NCI-H510A treated with DMSO at 0.1 percent for 48 hours (cell line): ENCODE measurements around the gene RUBCN.
A peak's percentile ranks its signal among the peaks of the same experiment; 100 is the strongest.
"Not testable (repeated sequence)": the region's sequence is repeated elsewhere in the genome, so short reads cannot be mapped to it uniquely, and the experiment has no call there.

ENCODE experiments used
- DNase-seq: peaks from one replicate; lab custom pipeline; 2025; lab: John Stamatoyannopoulos, UW

The RUBCN gene

DNA sequence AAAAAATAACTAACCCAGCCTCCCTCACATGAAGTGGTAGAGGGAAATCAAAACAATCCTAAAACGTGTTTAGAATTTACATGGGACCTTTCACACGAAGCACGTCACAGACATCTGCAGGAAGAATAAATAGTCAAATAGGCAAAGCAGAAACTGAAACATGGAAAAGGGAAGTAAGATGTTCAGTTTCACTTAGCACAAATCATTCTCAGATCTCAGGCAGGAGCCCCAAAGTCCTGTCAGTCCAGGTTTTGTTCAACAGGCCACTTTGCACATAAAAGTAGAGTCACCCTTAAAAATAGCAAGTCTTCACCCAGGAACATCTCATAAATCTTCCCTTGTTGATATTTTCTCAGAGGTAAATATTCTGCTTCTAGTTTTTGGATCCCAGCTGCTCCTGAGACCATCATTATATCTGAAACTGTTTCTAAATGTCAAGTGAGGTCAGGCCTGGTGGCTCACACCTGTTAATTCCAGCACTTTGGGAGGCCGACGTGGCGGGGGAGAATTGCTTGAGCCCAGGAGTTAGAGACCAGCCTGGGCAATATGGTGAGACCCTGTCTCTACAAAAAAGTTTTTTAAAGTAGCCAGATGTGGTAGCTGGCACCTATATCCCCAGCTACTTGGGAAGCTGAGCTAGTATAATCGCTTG is 1.9 kb downstream of the RUBCN start:
- DNase-seq: no peak

DNA sequence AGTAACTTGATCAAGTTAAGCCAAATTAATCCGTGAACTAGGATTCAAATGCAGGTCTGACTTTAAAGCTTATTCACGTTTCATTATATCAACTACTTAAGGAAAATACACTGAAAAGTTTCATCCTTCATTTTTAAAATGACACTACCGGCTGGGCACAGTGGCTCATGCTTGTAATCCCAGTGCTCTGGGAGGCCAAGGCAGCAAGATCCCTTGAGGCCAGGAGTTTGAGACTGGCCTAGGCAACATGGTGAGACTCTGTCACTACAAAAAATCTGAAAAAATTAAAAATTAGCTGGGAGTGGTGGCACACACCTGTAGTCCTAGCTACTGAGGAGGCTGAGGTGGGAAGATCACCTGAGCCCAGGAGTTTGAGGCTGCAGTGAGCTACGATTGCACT is 3.7 kb downstream of the RUBCN start:
- DNase-seq: no peak

DNA sequence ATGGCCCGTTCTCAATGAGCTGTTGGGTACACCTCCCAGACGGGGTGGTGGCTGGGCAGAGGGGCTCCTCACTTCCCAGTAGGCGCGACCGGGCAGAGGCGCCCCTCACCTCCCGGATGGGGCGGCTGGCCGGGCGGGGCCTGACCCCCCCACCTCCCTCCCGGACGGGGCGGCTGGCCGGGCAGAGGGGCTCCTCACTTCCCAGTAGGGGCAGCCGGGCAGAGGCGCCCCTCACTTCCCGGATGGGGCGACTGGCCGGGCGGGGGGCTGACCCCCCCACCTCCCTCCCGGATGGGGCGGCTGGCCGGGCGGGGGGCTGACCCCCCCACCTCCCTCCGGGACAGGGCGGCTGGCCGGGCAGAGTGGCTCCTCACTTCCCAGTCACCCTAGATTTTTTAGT is 5.2 kb downstream of the RUBCN start:
- DNase-seq: not testable (repeated sequence)

GRCh38 chr3:197730770-197731169 is 5.9 kb downstream of the RUBCN start:
- DNase-seq: not testable (repeated sequence)

- DNase-seq: no peak
Observed at GRCh38 chr3:197730200-197730599, 6.5 kb downstream of the RUBCN start.

- no peak for DNase-seq
Observed at GRCh38 chr3:197728487-197728886, 8.2 kb downstream of the RUBCN start.

- not testable (repeated sequence) for DNase-seq
Observed at GRCh38 chr3:197727878-197728277, 8.8 kb downstream of the RUBCN start.

- DNase-seq: no peak
Observed at GRCh38 chr3:197722734-197723133, 14.0 kb downstream of the RUBCN start.

DNA sequence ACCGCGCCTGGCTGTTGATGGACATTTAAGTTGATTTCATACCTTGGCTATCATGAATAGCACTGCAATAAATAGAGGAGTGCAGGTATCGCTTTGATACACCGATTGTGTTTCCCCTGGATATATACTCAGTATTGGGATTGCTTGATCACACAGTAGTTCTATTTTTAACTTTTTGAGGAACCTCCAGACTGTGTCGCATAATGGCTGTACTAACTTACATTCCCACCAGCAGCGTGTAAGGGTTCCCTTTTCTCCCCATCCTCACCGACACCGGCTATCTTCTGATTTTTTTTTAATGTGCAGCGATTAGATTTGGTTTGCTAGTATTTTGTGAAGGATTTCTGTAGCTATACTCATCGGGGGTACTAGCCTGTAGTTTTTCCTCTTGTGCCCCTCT is 16.0 kb downstream of the RUBCN start:
- DNase-seq: no peak

- no peak for DNase-seq
Observed at GRCh38 chr3:197718891-197719290, 17.8 kb downstream of the RUBCN start.

DNA sequence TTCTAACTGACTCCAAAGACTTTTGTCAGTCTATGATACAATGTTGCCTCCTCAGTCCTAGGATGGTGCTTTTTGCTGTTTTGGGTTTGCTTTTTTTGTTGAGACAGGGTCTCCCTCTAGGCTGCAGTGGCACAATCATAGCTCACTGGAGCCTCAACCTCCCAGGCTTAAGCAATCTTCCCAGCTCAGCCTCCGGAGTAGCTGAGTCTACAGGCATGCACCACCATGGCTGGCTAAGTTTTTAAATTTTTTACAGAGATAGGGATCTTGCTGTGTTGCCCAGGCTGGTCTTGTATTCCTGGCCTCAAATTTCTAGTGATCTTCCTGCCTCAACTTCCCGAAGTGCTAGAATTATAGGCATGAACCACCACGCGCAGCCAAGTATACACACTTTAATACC is 22.5 kb downstream of the RUBCN start:
- DNase-seq: no peak

DNA sequence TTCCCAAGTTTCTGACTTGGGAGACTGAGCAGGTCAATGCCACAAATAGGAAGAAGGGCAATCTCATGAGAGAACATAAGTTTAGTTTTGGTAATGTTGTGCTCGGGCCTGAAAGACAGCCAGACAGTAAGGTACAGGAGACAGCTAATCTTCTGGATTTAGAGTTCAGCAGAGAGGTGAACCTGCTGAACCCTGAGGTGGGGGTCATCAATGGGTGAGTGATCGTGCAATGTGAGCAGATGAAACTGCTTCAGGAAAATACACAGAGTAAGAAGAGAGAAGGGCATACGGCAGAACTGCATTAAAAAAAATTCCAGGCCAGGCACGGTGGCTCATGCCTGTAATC is 23.3 kb downstream of the RUBCN start:
- DNase-seq: no peak

DNA sequence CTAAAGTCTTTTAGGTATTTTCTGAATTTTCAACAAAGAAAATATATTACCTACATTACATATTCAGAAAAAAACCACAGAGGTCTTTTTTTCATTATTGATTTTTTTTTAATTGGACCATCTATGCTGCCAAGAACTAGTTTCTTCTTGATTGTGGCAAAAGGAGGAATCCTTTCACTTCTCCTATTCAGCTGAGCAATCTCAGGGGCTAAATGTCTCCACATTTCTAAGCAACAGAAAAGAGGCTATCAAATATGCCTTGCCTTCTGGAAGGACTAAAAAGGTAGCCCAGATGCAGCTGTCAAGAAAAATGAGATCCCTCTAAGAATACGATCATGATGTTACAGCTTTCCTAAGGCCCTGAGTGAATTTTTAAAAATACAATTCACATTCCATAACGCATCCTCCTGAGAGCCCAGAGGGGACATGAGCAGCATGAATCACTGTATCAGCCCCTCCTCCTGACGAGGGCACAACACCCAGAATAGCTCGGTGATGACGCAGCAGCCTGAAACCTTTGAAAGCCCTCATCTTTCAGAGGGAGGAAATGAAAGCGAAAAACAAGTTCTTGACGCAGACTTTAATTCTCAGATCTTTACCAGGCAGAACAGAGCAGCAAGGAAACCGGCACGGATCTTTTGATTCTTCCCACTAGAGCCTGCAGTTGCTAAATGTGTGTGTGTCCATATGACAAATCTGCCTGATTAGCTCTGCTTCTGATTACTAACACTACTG is 24.6 kb downstream of the RUBCN start:
- DNase-seq: peak; percentile 82

GRCh38 chr3:197710965-197711364 is 25.7 kb downstream of the RUBCN start:
- not testable (repeated sequence) for DNase-seq

- DNase-seq: no peak
Observed at GRCh38 chr3:197709135-197709534, 27.6 kb downstream of the RUBCN start.

GRCh38 chr3:197706658-197707057 is 30.0 kb downstream of the RUBCN start:
- DNase-seq: no peak

DNA sequence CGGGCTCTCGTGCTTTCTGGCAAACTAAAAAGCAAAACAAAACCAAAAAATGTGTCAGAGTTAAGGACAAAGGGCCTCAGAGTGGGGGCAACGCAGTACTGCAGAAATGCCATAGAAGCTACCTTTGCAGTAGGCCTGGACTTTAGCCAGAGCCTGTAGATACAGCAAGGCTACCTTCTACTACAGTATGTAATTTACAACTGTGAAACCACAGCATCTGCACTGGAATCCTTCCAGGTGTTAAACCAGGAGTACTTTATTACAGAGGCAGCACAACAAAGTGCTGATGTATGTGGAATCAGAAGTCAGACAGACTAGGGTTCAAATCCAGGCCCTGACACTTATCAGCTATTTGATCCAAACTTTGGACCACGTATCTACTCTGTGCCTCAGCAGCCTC is 34.9 kb downstream of the RUBCN start:
- DNase-seq: no peak

DNA sequence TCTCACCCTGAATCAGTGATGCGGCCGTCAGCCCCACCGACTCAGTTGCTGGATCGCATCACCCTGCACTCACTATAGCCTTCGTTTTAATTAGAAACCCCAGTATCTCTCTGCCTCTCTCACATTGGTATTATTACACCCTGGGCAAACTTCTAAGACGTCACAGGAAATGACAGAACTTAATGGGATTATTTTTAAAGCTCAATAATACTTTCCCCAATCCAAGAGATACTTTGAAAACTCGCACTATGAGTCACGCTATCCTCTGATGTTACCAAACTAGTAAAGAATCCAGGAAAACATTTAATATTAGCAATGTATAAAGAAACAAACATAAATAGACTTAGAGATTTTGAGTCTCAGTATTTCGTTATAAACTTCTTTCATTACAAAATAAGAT is 36.6 kb downstream of the RUBCN start:
- DNase-seq: no peak

DNA sequence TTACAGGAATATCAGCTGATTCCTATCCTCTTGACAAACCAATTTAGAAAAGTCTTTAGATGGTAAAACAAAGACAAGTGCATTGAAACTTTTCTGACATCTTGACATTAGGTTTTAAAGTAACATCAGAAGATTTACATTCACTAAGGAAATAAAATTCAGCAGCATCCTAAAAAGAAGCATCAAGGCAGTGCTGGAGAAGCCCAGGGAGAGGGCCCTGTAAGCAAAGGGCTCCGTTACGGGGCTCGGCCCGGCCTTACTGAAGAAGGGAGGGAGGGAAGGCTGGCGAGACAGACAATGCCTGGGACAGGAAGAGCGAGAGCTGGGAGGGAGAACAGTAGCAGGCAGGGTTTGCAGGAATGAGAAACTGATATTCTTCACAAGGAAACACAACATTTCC is 39.3 kb downstream of the RUBCN start:
- DNase-seq: no peak

- DNase-seq: peak; percentile 58
Observed at GRCh38 chr3:197694251-197694650, 42.5 kb downstream of the RUBCN start.

DNA sequence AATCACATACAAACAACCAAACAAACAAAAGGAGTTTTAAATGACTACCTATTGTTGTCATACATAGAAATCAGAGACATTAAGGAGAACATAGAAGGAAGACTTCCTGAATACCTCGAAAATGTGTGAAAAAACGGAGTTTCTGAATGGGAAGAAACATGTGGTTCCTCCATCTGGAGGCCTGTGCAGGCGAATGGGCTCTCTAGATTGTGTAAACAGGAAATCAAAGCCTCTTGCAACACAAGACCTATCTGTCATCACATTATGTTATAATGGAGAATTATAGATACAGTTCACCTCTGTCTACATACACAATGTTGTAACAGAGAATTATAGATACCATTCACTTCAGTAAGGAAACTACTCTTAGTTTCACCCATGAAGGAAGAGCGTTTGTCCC is 44.1 kb downstream of the RUBCN start:
- DNase-seq: peak; percentile 45

GRCh38 chr3:197690754-197691153 is 46.0 kb downstream of the RUBCN start:
- DNase-seq: no peak

- DNase-seq: peak; percentile 67
Observed at GRCh38 chr3:197687570-197687969, 49.1 kb downstream of the RUBCN start.

DNA sequence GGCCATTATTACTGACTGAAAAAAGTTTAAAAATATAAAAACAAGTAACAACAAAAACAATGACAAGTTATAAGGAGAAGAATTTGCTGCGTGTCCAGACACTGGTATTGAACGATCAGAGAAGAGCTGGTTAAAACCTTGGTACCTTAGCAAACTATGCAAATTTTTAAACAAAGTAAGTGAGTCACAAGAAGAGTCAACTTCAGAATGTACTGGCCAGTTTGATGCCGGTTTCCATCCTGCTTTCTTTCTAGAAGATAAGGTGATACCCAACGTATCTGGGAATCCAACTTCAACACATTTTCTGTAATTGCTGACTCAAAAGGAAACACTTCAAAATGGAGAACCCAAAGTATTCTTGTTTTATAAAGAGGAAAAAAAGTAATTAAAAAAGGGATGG is 49.8 kb downstream of the RUBCN start:
- DNase-seq: no peak
